Keratinocyte (primary cell): ENCODE data around the gene IGSF23. TPM values are rescaled to one million over a fixed set of nuclear protein-coding genes. Genes with fewer than 3 reads are reported as not detected.
"Not testable (repeated sequence)": the region's sequence is repeated elsewhere in the genome, so short reads cannot be mapped to it uniquely, and the experiment has no call there.

ENCODE experiments used
- DNase-seq: peaks from one replicate; pipeline ENCODE4 v3.0.0-alpha.2; 2011; ENCODE audit warnings: low read depth, missing footprints, low spot score
- FAIRE-seq: peaks from 2 replicates; lab custom pipeline; 2011; peaks lifted over from hg19 to GRCh38; lab: Jason Lieb, UNC
- H2AFZ ChIP-seq: 2 replicates; pipeline ENCODE4 v1.6.0; 2012; ENCODE audit warnings: low read length, control low read depth, inconsistent platforms; ENCODE audit not compliant: control insufficient read depth
- H3K27ac ChIP-seq: 2 replicates; pipeline ENCODE4 v1.5.1; 2011; ENCODE audit warnings: low read length; ENCODE audit not compliant: control insufficient read depth, insufficient read depth
- H3K27me3 ChIP-seq: 3 replicates; pipeline ENCODE4 v1.6.0; 2011; ENCODE audit warnings: low read length; ENCODE audit not compliant: control insufficient read depth, insufficient read depth; ENCODE audit errors: extremely low read depth
- H3K36me3 ChIP-seq, 2 experiments: 2 replicates in 1 of 2; 3 replicates in 1 of 2; pipeline ENCODE4 v1.5.1; 2011; ENCODE audit warnings: low read length in 2 of 2, mild to moderate bottlenecking in 1 of 2; ENCODE audit not compliant: control insufficient read depth in 2 of 2, insufficient read depth in 2 of 2; ENCODE audit errors: extremely low read depth in 1 of 2
- H3K4me1 ChIP-seq: 3 replicates; pipeline ENCODE4 v1.5.1; 2011; ENCODE audit warnings: low read length; ENCODE audit not compliant: control insufficient read depth, insufficient read depth; ENCODE audit errors: extremely low read depth
- H3K4me2 ChIP-seq: 3 replicates; pipeline ENCODE4 v1.6.0; 2011; ENCODE audit warnings: low read depth, low read length; ENCODE audit not compliant: control insufficient read depth, insufficient read depth; ENCODE audit errors: extremely low read depth
- H3K4me3 ChIP-seq, 3 experiments: fragments of 200-600 bp in 1 of 3; sonication (generic) in 1 of 3; 2 replicates in 2 of 3; 3 replicates in 1 of 3; pipeline ENCODE4 v1.5.1; 2011 to 2016; ENCODE audit warnings: low read length in 3 of 3, mild to moderate bottlenecking in 3 of 3, control low read depth in 2 of 3, inconsistent platforms in 1 of 3, low read depth in 1 of 3, mixed read lengths in 1 of 3, mixed run types in 1 of 3, moderate library complexity in 1 of 3; ENCODE audit not compliant: control insufficient read depth in 2 of 3, insufficient read depth in 2 of 3; ENCODE audit errors: extremely low read depth in 1 of 3
- H3K79me2 ChIP-seq: 2 replicates; pipeline ENCODE4 v1.6.0; 2012; ENCODE audit warnings: low read length; ENCODE audit not compliant: control insufficient read depth, insufficient read depth
- H3K9ac ChIP-seq: 3 replicates; pipeline ENCODE4 v1.6.0; 2011; ENCODE audit warnings: low read length; ENCODE audit not compliant: control insufficient read depth, insufficient read depth; ENCODE audit errors: extremely low read depth
- H3K9me1 ChIP-seq: 3 replicates; pipeline ENCODE4 v1.6.0; 2011; ENCODE audit warnings: low read length; ENCODE audit not compliant: control insufficient read depth, insufficient read depth; ENCODE audit errors: extremely low read depth
- H3K9me3 ChIP-seq: 2 replicates; pipeline ENCODE4 v1.5.1; 2012; ENCODE audit warnings: low read depth, low read length; ENCODE audit not compliant: control insufficient read depth
- H4K20me1 ChIP-seq: 3 replicates; pipeline ENCODE4 v1.6.0; 2011; ENCODE audit warnings: low read length; ENCODE audit not compliant: control insufficient read depth, insufficient read depth; ENCODE audit errors: extremely low read depth
- EZH2 ChIP-seq: IDR thresholded peaks from one replicate; pipeline ENCODE4 v1.6.1; 2012; ENCODE audit warnings: inconsistent platforms, mild to moderate bottlenecking, low read length, moderate library complexity
- dilution Hi-C: fragments of 300-500 bp; cut with MboI; formaldehyde crosslinking; loops from one replicate; pipeline ENCODE4 v1.7.0; 2020; ENCODE audit warnings: low sequenced_read_pairs; ENCODE audit not compliant: extremely low pct_ligation_motif_present
- polyA plus RNA-seq, 5 experiments: library from polyadenylated mRNA; depleted of rRNA in 3 of 5; stranded (reverse) in 3 of 5; stranded (forward) in 1 of 5; unstranded in 1 of 5; fragments of >200 nt; gene quantifications; 1 replicate in 1 of 5; 2 replicates in 3 of 5; 3 replicates in 1 of 5; pipeline versions ENCODE4 v1.2.1 to v1.2.3, GENCODE V29; 2011 to 2012; ENCODE audit warnings: missing spikeins in 2 of 5, low read depth in 1 of 5, low replicate concordance in 1 of 5
- TF ChIP-seq, protein P1 (sequence below), 3 experiments: IDR thresholded peaks in 1 of 3; conservative IDR thresholded peaks in 1 of 3; optimal IDR thresholded peaks in 1 of 3; 2 replicates in 2 of 3; 3 replicates in 1 of 3; pipeline versions ENCODE3 to v1.5.1; 2011; ENCODE audit warnings: low read length in 3 of 3, mild to moderate bottlenecking in 3 of 3, moderate library complexity in 2 of 3, control low read depth in 1 of 3, inconsistent platforms in 1 of 3; ENCODE audit not compliant: insufficient read depth in 2 of 3; ENCODE audit errors: extremely low read depth in 1 of 3

Gene IGSF23
- polyA plus RNA-seq, 1 donor (not counting 4 experiments of a cell fraction or from before 2014, with no cell fraction given), result 0.07 TPM

DNA sequence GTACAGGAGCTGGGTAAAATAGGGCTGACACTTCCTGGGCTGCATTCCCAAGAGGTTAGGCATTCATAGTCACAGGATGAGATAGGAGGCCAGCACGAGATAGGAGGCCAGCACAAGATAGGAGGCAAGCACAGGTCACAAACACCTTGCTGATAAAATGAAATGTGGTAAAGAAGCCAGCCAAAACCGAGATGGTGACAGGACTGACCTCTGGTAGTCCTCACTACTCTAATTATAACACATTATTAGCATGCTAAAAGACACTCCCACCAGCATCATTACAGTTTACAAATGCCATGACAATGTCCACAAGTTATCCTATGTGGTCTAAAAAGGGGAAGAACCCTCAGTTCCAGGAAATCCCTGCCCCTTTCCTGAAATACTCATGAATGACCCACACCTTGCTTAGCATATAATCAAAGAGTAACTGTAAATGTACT, 20.9 kb upstream of the IGSF23 start:
- TF ChIP-seq, protein P1, sequence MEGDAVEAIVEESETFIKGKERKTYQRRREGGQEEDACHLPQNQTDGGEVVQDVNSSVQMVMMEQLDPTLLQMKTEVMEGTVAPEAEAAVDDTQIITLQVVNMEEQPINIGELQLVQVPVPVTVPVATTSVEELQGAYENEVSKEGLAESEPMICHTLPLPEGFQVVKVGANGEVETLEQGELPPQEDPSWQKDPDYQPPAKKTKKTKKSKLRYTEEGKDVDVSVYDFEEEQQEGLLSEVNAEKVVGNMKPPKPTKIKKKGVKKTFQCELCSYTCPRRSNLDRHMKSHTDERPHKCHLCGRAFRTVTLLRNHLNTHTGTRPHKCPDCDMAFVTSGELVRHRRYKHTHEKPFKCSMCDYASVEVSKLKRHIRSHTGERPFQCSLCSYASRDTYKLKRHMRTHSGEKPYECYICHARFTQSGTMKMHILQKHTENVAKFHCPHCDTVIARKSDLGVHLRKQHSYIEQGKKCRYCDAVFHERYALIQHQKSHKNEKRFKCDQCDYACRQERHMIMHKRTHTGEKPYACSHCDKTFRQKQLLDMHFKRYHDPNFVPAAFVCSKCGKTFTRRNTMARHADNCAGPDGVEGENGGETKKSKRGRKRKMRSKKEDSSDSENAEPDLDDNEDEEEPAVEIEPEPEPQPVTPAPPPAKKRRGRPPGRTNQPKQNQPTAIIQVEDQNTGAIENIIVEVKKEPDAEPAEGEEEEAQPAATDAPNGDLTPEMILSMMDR (optimal IDR thresholded peaks at IDR 0.05 in 1 of 3, IDR thresholded peaks at IDR 0.05 in 1 of 3, conservative IDR thresholded peaks at IDR 0.05 in 1 of 3; ENCODE audit: extremely low read depth in 1 of 3, insufficient read depth in 2 of 3, low read length in 3 of 3), result no peak
- TF ChIP-seq EZH2, result no peak
- dilution Hi-C loops, result no loop called here
- Histone ChIP-seq H3K9ac (no peak overlapping the region), H3K27me3 (no peaks in the 10 kb centered on the region), H2AFZ (no peak overlapping the region), H4K20me1 (no peaks in the 10 kb centered on the region), H3K4me2 (no peak overlapping the region), H3K4me1 (peaks cover 18% of the 10 kb centered on the region), H3K4me3 (no peak overlapping the region), H3K9me1 (no peaks in the 10 kb centered on the region), H3K79me2 (no peaks in the 10 kb centered on the region), H3K27ac (no peak overlapping the region), H3K9me3 (no peaks in the 10 kb centered on the region), H3K36me3 (no peaks in the 10 kb centered on the region)
- FAIRE-seq (no peak), DNase-seq (no peak)

DNA sequence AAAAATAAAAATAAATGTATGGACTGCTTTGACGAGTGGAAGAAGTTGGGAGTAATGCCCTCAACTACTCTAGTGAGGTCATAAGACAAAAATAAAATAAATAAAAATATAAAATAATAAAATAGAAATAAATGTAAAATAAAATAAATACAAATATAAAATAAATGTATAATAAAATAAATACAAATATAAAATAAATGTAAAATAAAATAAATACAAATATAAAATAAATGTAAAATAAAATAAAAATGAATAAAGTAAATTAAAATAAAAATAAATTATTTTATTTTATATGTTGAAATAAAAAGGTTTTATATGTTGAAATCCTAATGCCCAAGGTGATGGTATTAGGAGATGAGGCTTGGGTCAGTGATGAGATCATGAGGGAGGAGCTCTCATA, 20.1 kb upstream of the IGSF23 start:
- no peak overlapping the region for H3K4me3 ChIP-seq
- DNase-seq (no peak), FAIRE-seq (no peak)
- dilution Hi-C loops, result no loop called here
- H3K9ac ChIP-seq, result no peak overlapping the region
- H3K27me3 ChIP-seq, result no peaks in the 10 kb centered on the region
- H2AFZ ChIP-seq, result no peak overlapping the region
- H3K27ac ChIP-seq, result no peak overlapping the region
- H3K36me3 ChIP-seq, result no peaks in the 10 kb centered on the region
- no peak overlapping the region for H3K4me2 ChIP-seq
- no peaks in the 10 kb centered on the region for H4K20me1 ChIP-seq
- no peaks in the 10 kb centered on the region for H3K9me1 ChIP-seq
- H3K79me2 ChIP-seq, result no peaks in the 10 kb centered on the region
- H3K4me1 ChIP-seq, result peaks cover 10% of the 10 kb centered on the region
- TF ChIP-seq, protein P1 (optimal IDR thresholded peaks at IDR 0.05 in 1 of 3, IDR thresholded peaks at IDR 0.05 in 1 of 3, conservative IDR thresholded peaks at IDR 0.05 in 1 of 3; ENCODE audit: extremely low read depth in 1 of 3, insufficient read depth in 2 of 3, low read length in 3 of 3), result no peak
- H3K9me3 ChIP-seq, result no peaks in the 10 kb centered on the region

DNA sequence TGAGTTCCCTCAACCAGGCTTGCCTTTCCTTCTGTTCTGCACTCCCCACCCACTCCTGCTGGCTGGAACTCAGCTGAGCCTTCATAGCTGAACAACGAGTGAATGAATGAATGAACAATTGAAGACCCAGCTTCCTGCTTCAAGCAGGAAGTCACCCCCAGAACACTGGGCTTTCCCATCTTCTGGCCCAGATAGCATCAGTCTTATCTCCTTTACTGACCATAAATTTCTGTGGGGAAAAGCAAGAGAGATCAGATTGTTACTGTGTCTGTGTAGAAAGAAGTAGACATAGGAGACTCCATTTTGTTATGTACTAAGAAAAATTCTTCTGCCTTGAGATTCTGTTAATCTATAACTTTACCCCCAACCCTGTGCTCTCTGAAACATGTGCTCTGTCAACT, 19.5 kb upstream of the IGSF23 start:
- dilution Hi-C loops, H3K9me1 ChIP-seq, H2AFZ ChIP-seq: not testable (repeated sequence)

More for the DNA sequence above, 19.5 kb upstream of the IGSF23 start:
- H4K20me1 ChIP-seq, FAIRE-seq, H3K79me2 ChIP-seq, DNase-seq, H3K36me3 ChIP-seq, H3K9ac ChIP-seq, H3K4me3 ChIP-seq, H3K9me3 ChIP-seq, H3K27me3 ChIP-seq, H3K27ac ChIP-seq, H3K4me2 ChIP-seq, H3K4me1 ChIP-seq: not testable (repeated sequence)
